ENCODE results near the gene KLRD1.
"Not testable (repeated sequence)": the region's sequence is repeated elsewhere in the genome, so short reads cannot be mapped to it uniquely, and the experiment has no call there.

KLRD1 gene

DNA sequence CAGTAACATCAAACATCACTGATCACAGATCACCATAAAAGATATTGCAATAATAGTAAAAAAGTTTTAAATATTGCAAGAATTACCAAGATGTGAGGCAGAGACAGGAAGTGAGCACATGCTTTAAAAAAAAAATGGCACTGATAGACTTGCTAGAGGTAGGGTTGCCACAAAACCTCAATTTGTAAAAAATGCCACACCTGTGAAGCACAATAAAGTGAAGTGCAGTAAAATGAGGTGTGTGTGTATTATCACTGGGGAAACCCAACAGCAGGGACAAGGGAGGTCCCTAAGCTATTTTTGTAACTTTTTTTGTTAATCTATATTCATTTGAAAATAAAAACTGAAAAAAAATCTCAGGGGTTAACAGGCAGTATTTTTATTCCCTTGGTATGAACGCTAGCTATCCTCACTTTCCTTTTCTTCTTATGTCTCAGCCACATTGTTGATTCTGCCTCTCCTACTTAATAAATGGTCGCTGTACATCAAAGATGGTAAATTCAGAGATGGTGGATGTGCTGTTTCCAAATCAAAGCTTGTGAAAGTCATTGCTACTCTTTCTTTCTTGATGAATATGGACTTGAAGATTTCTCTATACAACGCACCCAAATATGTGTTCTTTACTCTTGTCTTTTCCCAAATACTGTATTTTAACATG, 14.0 kb upstream of the KLRD1 start:
- no peaks in the 10 kb centered on the region for H3K4me1 ChIP-seq (ENCODE audit: control insufficient read depth in 1 of 2, insufficient read depth in 2 of 2, low read length in 2 of 2)
- H3K9me3 ChIP-seq (ENCODE audit: control insufficient read depth in 1 of 2, low read length in 2 of 2) = no peaks in the 10 kb centered on the region
- no peaks in the 10 kb centered on the region for H3K27me3 ChIP-seq (ENCODE audit: low read depth, low read length)
- H3K4me3 ChIP-seq (ENCODE audit: low read depth in 1 of 2, low read length in 2 of 2) = no peak overlapping the region
- no peaks in the 10 kb centered on the region for H3K36me3 ChIP-seq (ENCODE audit: control insufficient read depth in 1 of 2, insufficient read depth in 2 of 2, low read length in 2 of 2)
- H3K27ac ChIP-seq (ENCODE audit: low read length) = no peak overlapping the region

GRCh38 chr12:10301103-10301502, 6.6 kb upstream of the KLRD1 start:
- H3K36me3 ChIP-seq (ENCODE audit: control insufficient read depth in 1 of 2, insufficient read depth in 2 of 2, low read length in 2 of 2) = no peaks in the 10 kb centered on the region
- H3K4me3 ChIP-seq (ENCODE audit: low read depth in 1 of 2, low read length in 2 of 2) = no peak overlapping the region

DNA sequence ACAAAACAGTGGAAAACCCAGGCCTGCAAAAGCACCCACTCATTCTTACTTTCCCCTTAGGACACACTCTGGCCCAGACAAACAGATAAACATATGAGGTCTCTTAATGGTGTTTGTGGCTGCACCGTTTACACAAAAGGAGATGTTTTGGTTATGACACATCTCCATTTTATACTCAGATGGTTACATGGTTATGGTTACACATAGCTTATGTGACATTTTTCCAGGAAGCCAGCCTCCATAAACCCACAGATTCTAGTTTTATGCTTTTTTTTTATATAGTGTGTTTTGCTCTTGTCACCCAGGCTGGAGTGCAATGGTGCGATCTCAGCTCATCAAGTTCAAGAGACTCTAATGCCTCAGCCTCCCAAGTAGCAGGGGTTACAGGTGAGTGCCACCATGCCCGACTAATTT, 3.5 kb upstream of the KLRD1 start:
- Histone ChIP-seq H3K9me3 (ENCODE audit: control insufficient read depth in 1 of 2, low read length in 2 of 2) (no peaks in the 10 kb centered on the region), H3K36me3 (ENCODE audit: control insufficient read depth in 1 of 2, insufficient read depth in 2 of 2, low read length in 2 of 2) (no peaks in the 10 kb centered on the region), H3K27ac (ENCODE audit: low read length) (no peak overlapping the region), H3K4me1 (ENCODE audit: control insufficient read depth in 1 of 2, insufficient read depth in 2 of 2, low read length in 2 of 2) (no peaks in the 10 kb centered on the region), H3K4me3 (ENCODE audit: low read depth in 1 of 2, low read length in 2 of 2) (no peak overlapping the region), H3K27me3 (ENCODE audit: low read depth, low read length) (no peaks in the 10 kb centered on the region)

More at GRCh38 chr12:10301103-10301502, 6.6 kb upstream of the KLRD1 start:
- H3K27ac ChIP-seq (ENCODE audit: low read length) = no peak overlapping the region
- no peaks in the 10 kb centered on the region for H3K4me1 ChIP-seq (ENCODE audit: control insufficient read depth in 1 of 2, insufficient read depth in 2 of 2, low read length in 2 of 2)
- H3K9me3 ChIP-seq (ENCODE audit: control insufficient read depth in 1 of 2, low read length in 2 of 2) = no peaks in the 10 kb centered on the region
- no peaks in the 10 kb centered on the region for H3K27me3 ChIP-seq (ENCODE audit: low read depth, low read length)

GRCh38 chr12:10305411-10305810, 2.3 kb upstream of the KLRD1 start:
- Histone ChIP-seq H3K4me3 (ENCODE audit: low read depth in 1 of 2, low read length in 2 of 2) (no peak overlapping the region), H3K27me3 (ENCODE audit: low read depth, low read length) (no peaks in the 10 kb centered on the region), H3K27ac (ENCODE audit: low read length) (no peak overlapping the region), H3K9me3 (ENCODE audit: control insufficient read depth in 1 of 2, low read length in 2 of 2) (no peaks in the 10 kb centered on the region), H3K4me1 (ENCODE audit: control insufficient read depth in 1 of 2, insufficient read depth in 2 of 2, low read length in 2 of 2) (no peaks in the 10 kb centered on the region), H3K36me3 (ENCODE audit: control insufficient read depth in 1 of 2, insufficient read depth in 2 of 2, low read length in 2 of 2) (no peaks in the 10 kb centered on the region)

GRCh38 chr12:10310926-10311720, 3.5 kb downstream of the KLRD1 start:
- H3K36me3 ChIP-seq (ENCODE audit: control insufficient read depth in 1 of 2, insufficient read depth in 2 of 2, low read length in 2 of 2) = no peaks in the 10 kb centered on the region
- no peaks in the 10 kb centered on the region for H3K27me3 ChIP-seq (ENCODE audit: low read depth, low read length)
- no peaks in the 10 kb centered on the region for H3K9me3 ChIP-seq (ENCODE audit: control insufficient read depth in 1 of 2, low read length in 2 of 2)
- no peaks in the 10 kb centered on the region for H3K4me1 ChIP-seq (ENCODE audit: control insufficient read depth in 1 of 2, insufficient read depth in 2 of 2, low read length in 2 of 2)
- H3K4me3 ChIP-seq (ENCODE audit: low read depth in 1 of 2, low read length in 2 of 2) = no peak overlapping the region
- no peak overlapping the region for H3K27ac ChIP-seq (ENCODE audit: low read length)

- no peaks in the 10 kb centered on the region for H3K36me3 ChIP-seq (ENCODE audit: control insufficient read depth in 1 of 2, insufficient read depth in 2 of 2, low read length in 2 of 2)
- H3K4me3 ChIP-seq (ENCODE audit: low read depth in 1 of 2, low read length in 2 of 2) = no peak overlapping the region
- H3K27me3 ChIP-seq (ENCODE audit: low read depth, low read length) = no peaks in the 10 kb centered on the region
- no peak overlapping the region for H3K27ac ChIP-seq (ENCODE audit: low read length)
- H3K9me3 ChIP-seq (ENCODE audit: control insufficient read depth in 1 of 2, low read length in 2 of 2) = no peaks in the 10 kb centered on the region
- no peaks in the 10 kb centered on the region for H3K4me1 ChIP-seq (ENCODE audit: control insufficient read depth in 1 of 2, insufficient read depth in 2 of 2, low read length in 2 of 2)
Measured at GRCh38 chr12:10319388-10319787, 11.7 kb downstream of the KLRD1 start.

GRCh38 chr12:10320643-10321042, 13.0 kb downstream of the KLRD1 start:
- Histone ChIP-seq H3K9me3 (ENCODE audit: control insufficient read depth in 1 of 2, low read length in 2 of 2) (no peaks in the 10 kb centered on the region), H3K27me3 (ENCODE audit: low read depth, low read length) (no peaks in the 10 kb centered on the region), H3K27ac (ENCODE audit: low read length) (no peak overlapping the region), H3K4me1 (ENCODE audit: control insufficient read depth in 1 of 2, insufficient read depth in 2 of 2, low read length in 2 of 2) (no peaks in the 10 kb centered on the region), H3K4me3 (ENCODE audit: low read depth in 1 of 2, low read length in 2 of 2) (no peak overlapping the region), H3K36me3 (ENCODE audit: control insufficient read depth in 1 of 2, insufficient read depth in 2 of 2, low read length in 2 of 2) (no peaks in the 10 kb centered on the region)

GRCh38 chr12:10328691-10329090, 21.0 kb downstream of the KLRD1 start:
- H3K9me3 ChIP-seq (ENCODE audit: control insufficient read depth in 1 of 2, low read length in 2 of 2); H3K4me1 ChIP-seq (ENCODE audit: control insufficient read depth in 1 of 2, insufficient read depth in 2 of 2, low read length in 2 of 2); H3K4me3 ChIP-seq (ENCODE audit: low read depth in 1 of 2, low read length in 2 of 2): not testable (repeated sequence)

DNA sequence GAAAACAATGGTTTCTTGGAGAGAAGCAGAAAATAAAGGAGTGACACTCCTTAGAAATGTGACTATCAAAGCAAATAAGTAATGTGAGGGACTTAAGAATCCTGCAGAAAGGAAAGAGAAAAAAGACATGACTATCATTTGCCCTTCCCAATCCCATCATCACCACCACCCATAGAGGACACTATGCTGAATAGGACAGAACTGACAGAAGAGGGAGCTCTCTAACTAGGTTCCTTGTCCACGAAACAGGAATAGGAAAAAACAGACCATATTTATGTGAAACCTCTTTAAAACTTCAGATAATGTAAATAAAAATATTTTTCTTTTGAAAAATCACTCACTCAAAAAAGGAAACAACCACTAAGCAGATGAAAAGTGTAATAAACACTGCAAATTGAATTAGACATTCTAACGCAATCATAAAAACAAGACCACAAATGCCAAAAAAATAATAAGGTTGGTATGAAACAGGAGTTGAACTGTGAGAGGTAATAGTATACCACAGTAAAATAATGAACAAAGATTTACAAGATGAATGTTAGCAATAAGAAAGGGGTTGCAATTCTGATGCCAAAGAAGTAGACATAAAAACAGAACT, 24.1 kb downstream of the KLRD1 start:
- peaks cover 0 to 6% of the 10 kb centered on the region in 2 donors for H3K9me3 ChIP-seq (ENCODE audit: control insufficient read depth in 1 of 2, low read length in 2 of 2)
- no peak overlapping the region for H3K4me3 ChIP-seq (ENCODE audit: low read depth in 1 of 2, low read length in 2 of 2)
- no peak overlapping the region for H3K27ac ChIP-seq (ENCODE audit: low read length)
- no peaks in the 10 kb centered on the region for H3K4me1 ChIP-seq (ENCODE audit: control insufficient read depth in 1 of 2, insufficient read depth in 2 of 2, low read length in 2 of 2)
- H3K36me3 ChIP-seq (ENCODE audit: control insufficient read depth in 1 of 2, insufficient read depth in 2 of 2, low read length in 2 of 2) = no peaks in the 10 kb centered on the region
- no peaks in the 10 kb centered on the region for H3K27me3 ChIP-seq (ENCODE audit: low read depth, low read length)

More at GRCh38 chr12:10328691-10329090, 21.0 kb downstream of the KLRD1 start:
- not testable (repeated sequence) for H3K36me3 ChIP-seq (ENCODE audit: control insufficient read depth in 1 of 2, insufficient read depth in 2 of 2, low read length in 2 of 2); H3K27me3 ChIP-seq (ENCODE audit: low read depth, low read length); H3K27ac ChIP-seq (ENCODE audit: low read length)

DNA sequence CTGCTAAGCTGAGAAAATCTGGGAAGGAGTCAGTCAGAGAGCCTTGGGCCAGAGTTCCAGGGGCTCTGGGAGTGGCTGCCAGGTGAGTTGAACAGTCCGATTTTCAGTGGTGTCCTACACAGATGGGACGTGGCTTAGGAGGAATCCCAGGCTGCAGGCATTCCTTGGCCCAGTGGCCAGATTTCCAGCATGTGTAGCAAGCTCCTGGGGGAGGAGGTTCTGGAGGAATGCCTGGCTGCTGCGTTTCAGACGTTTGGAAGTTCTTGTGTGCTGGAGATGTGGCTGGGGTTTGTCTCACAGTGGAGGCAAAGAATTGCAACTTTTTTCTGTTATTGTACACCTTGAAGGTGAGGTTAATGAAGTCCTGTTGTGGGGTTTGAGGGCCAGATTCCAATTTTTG, 28.5 kb downstream of the KLRD1 start:
- not testable (repeated sequence) for H3K4me3 ChIP-seq (ENCODE audit: low read depth in 1 of 2, low read length in 2 of 2); H3K4me1 ChIP-seq (ENCODE audit: control insufficient read depth in 1 of 2, insufficient read depth in 2 of 2, low read length in 2 of 2); H3K9me3 ChIP-seq (ENCODE audit: control insufficient read depth in 1 of 2, low read length in 2 of 2); H3K27me3 ChIP-seq (ENCODE audit: low read depth, low read length); H3K27ac ChIP-seq (ENCODE audit: low read length); H3K36me3 ChIP-seq (ENCODE audit: control insufficient read depth in 1 of 2, insufficient read depth in 2 of 2, low read length in 2 of 2)

DNA sequence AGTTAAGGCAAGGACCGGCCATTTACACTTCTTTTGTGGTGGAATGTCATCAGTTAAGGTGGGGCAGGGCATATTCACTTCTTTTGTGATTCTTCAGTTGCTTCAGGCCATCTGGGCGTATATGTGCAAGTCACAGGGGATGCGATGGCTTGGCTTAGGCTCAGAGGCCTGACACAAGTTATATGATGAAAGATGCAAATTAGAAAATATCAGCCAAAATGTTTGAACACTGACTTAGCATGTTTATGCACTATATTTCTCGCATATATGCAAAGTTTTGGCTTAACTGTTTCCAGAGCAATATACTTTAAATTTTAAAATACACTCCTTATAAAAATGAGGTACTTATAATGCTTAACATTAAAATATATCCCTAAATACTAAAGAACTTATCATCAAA, 30.8 kb downstream of the KLRD1 start:
- H3K4me3 ChIP-seq (ENCODE audit: low read depth in 1 of 2, low read length in 2 of 2); H3K4me1 ChIP-seq (ENCODE audit: control insufficient read depth in 1 of 2, insufficient read depth in 2 of 2, low read length in 2 of 2); H3K36me3 ChIP-seq (ENCODE audit: control insufficient read depth in 1 of 2, insufficient read depth in 2 of 2, low read length in 2 of 2); H3K27ac ChIP-seq (ENCODE audit: low read length); H3K9me3 ChIP-seq (ENCODE audit: control insufficient read depth in 1 of 2, low read length in 2 of 2); H3K27me3 ChIP-seq (ENCODE audit: low read depth, low read length): not testable (repeated sequence)
